Heart right ventricle (tissue), 16 donors: Measurements from ENCODE around the gene SPOCD1. TPM values are rescaled to one million over a fixed set of nuclear protein-coding genes. Genes with fewer than 3 reads are reported as not detected.

Experiments
- ATAC-seq, 8 donors: fragments of 200-7000 bp; cut with Tn5 transposase; one replicate each; pipeline ENCODE4 v1.9.1; 2020; ENCODE audit warnings: mild to moderate bottlenecking in 8 of 8, moderate library complexity in 8 of 8, moderate number of reproducible peaks in 1 of 8
- DNase-seq, 2 donors: peaks; one replicate each; pipeline ENCODE4 v3.0.0-alpha.2; 2020
- H3K27ac ChIP-seq, 10 donors: fragments of 200-600 bp; sonication (generic) in 2 of 10; one replicate each; pipeline versions ENCODE4 v1.5.0 to v1.8.0; 2020 to 2022; ENCODE audit warnings: mild to moderate bottlenecking in 3 of 10
- H3K27me3 ChIP-seq, 7 donors: fragments of 200-600 bp; one replicate each; pipeline ENCODE4 v1.8.0; 2021 to 2022; ENCODE audit warnings: mild to moderate bottlenecking in 2 of 7
- H3K36me3 ChIP-seq, 9 donors: fragments of 200-600 bp; sonication (generic) in 1 of 9; one replicate each; pipeline versions ENCODE4 v1.5.0 to v1.8.0; 2020 to 2022; ENCODE audit warnings: mild to moderate bottlenecking in 2 of 9
- H3K4me1 ChIP-seq, 9 donors: fragments of 200-600 bp; sonication (generic) in 1 of 9; one replicate each; pipeline versions ENCODE4 v1.5.0 to v1.8.0; 2020 to 2022; ENCODE audit warnings: mild to moderate bottlenecking in 4 of 9
- H3K4me3 ChIP-seq, 10 donors: fragments of 200-600 bp; sonication (generic) in 2 of 10; one replicate each; pipeline versions ENCODE4 v1.5.0 to v1.8.0; 2020 to 2022; ENCODE audit warnings: mild to moderate bottlenecking in 7 of 10, moderate library complexity in 2 of 10
- H3K9me3 ChIP-seq, 11 donors: fragments of 200-600 bp in 10 of 11; sonication (generic) in 2 of 11; one replicate each; pipeline versions ENCODE4 v1.5.0 to v1.8.0; 2013 to 2022; ENCODE audit warnings: mild to moderate bottlenecking in 2 of 11, control low read depth in 1 of 11, moderate library complexity in 1 of 11
- CTCF ChIP-seq, 9 donors: fragments of 200-600 bp; sonication (generic) in 2 of 9; IDR thresholded peaks; one replicate each; pipeline versions ENCODE4 v1.5.0 to v1.8.0; 2021 to 2022; ENCODE audit warnings: antibody characterized with exemption in 9 of 9, mild to moderate bottlenecking in 5 of 9, moderate library complexity in 1 of 9
- WGBS, 2 donors: extraction: QIAGEN DNeasy Blood & Tissue Kit; methylation state at CpG; one replicate each; pipeline ENCODE4 v1.1.7; 2013; ENCODE audit warnings: inconsistent platforms in 1 of 2; 5-methylcytosine and 5-hydroxymethylcytosine counted together
- intact Hi-C, 10 donors: fragments of 100-400 bp; cut with DNase I; formaldehyde crosslinking; loops; one replicate each; pipeline versions ENCODE4 v1.11.1 to v1.14.2; 2022
- polyA plus RNA-seq, 2 donors: library from polyadenylated mRNA; stranded (reverse); fragments of 200-250 nt; gene quantifications; one replicate each; pipeline ENCODE4 v1.2.3, GENCODE V29; 2013
- total RNA-seq, 10 donors: library from RNA; stranded (reverse); fragmentation: NEBNext Ultra II Directional in 3 of 10; extraction: Animal tissue kit (Norgen Biotek cat#: 25700) in 3 of 10; gene quantifications; one replicate each; pipeline versions ENCODE4 v1.2.1 to v1.2.4, GENCODE V29; 2021 to 2023
- donor health status: Arrhythmogenic right ventricular cardiomyopathy.
- donor health status: ischemic (EF 13 %, LVEDD 7.1; RV severe dilation, severe dysfunction).
- donor health status: healthy with polysubstance abuse.
- donor health status: DM: no; HTN: yes; CAD: no.
- donor health status: DM: no; HTN: no; CAD: no.
- donor health status: ischemic (EF 25% LVEDD 6.9; RV normal size, moderate dysfunction).
- donor health status: ischemic (EF 25% LVEDD 5.7; RV mildly dilated, moderate dysfunction).
- donor health status: healthy.
- donor health status: DM: yes; HTN: yes; CAD: no.
- donor health status: Ischemic cardiomyopathy.
- donor health status: ischemic (EF 35%, LVEDD 5.7; RV mildly dilated, moderate dysfunction).
- donor health status: nonischemic (EF 11% LVEDD 7.7; RV severe dilation, severe dysfunction).
- donor health status: DM: yes; HTN: yes; CAD: no.
- donor health status: PGD.
- donor health status: ischemic (EF 29% LVEDD 5.4; RV normal size, mild dysfunction).
- donor health status: nonischemic (EF 23%, LVEDD 6.1; RV moderate dilation, normal function).

The SPOCD1 gene
- total and polyA plus RNA-seq, 12 donors: 0.12 to 1.2 (median 0.41) TPM; not detected in 8

- Histone ChIP-seq H3K9me3 (no peaks in the 10 kb centered on the region), H3K4me3 (peak overlapping the region; percentile 32 to 75 (median 60)), H3K36me3 (no peaks in the 10 kb centered on the region), H3K4me1 (peaks cover 14 to 46% (median 38%) of the 10 kb centered on the region in 9 donors), H3K27ac (peak overlapping the region in 4 of 10 donors; percentile 32 to 63 (median 47)), H3K27me3 (peaks cover 0 to 60% (median 20%) of the 10 kb centered on the region in 7 donors)
- DNase-seq (peak; percentile 54 to 60), ATAC-seq (peak; percentile 20 to 77 (median 64))
- TF ChIP-seq CTCF (IDR thresholded peaks at IDR 0.05): no peak
- intact Hi-C loops: no loop called here
- WGBS, 2 donors: 4 to 5% methylated on average over 63 of the region's 63 CpGs
These were observed 55.1 kb downstream of the SPOCD1 start for GRCh38 chr1:31760471-31761470.

- no peaks in the 10 kb centered on the region for H3K36me3 ChIP-seq
- DNase-seq: no peak
- intact Hi-C loops: no loop called here
- H3K27ac ChIP-seq: no peak overlapping the region
- WGBS, 2 donors: 84 to 88% methylated on average over 10 of the region's 10 CpGs
- H3K4me3 ChIP-seq: no peak overlapping the region
- no peaks in the 10 kb centered on the region for H3K9me3 ChIP-seq
- TF ChIP-seq CTCF (IDR thresholded peaks at IDR 0.05): no peak
- no peak for ATAC-seq
- peaks cover 11 to 53% (median 38%) of the 10 kb centered on the region in 9 donors for H3K4me1 ChIP-seq
- peaks cover 0 to 47% (median 12%) of the 10 kb centered on the region in 7 donors for H3K27me3 ChIP-seq
These were observed 56.4 kb downstream of the SPOCD1 start for GRCh38 chr1:31759298-31760023.

GRCh38 chr1:31758823-31759222 lies 57.0 kb downstream of the SPOCD1 start:
- TF ChIP-seq CTCF (IDR thresholded peaks at IDR 0.05): no peak
- Histone ChIP-seq H3K36me3 (no peaks in the 10 kb centered on the region), H3K4me3 (no peak overlapping the region), H3K27ac (no peak overlapping the region), H3K9me3 (no peaks in the 10 kb centered on the region), H3K27me3 (peaks cover 0 to 44% (median 11%) of the 10 kb centered on the region in 7 donors), H3K4me1 (peaks cover 15 to 57% (median 41%) of the 10 kb centered on the region in 9 donors)
- ATAC-seq (no peak), DNase-seq (no peak)
- WGBS, 2 donors: 91 to 92% methylated on average over 7 of the region's 7 CpGs
- intact Hi-C loops: no loop called here

GRCh38 chr1:31757989-31758388 lies 57.8 kb downstream of the SPOCD1 start:
- H3K27ac ChIP-seq: no peak overlapping the region
- intact Hi-C loops: no loop called here
- peaks cover 13 to 59% (median 46%) of the 10 kb centered on the region in 9 donors for H3K4me1 ChIP-seq
- no peak for TF ChIP-seq CTCF (IDR thresholded peaks at IDR 0.05)
- DNase-seq (no peak), ATAC-seq (no peak)
- H3K27me3 ChIP-seq: peaks cover 0 to 36% (median 11%) of the 10 kb centered on the region in 7 donors
- no peak overlapping the region for H3K4me3 ChIP-seq
- WGBS, 2 donors: 98% methylated on average over 6 of the region's 6 CpGs
- no peaks in the 10 kb centered on the region for H3K36me3 ChIP-seq
- no peaks in the 10 kb centered on the region for H3K9me3 ChIP-seq
